H9 (cell line): ENCODE results near the gene MICOS13. TPM values are rescaled to one million over a fixed set of nuclear protein-coding genes. Genes with fewer than 3 reads are reported as not detected.

ENCODE experiments used
- DNase-seq: peaks from one replicate; pipeline ENCODE4 v3.0.0-alpha.2; 2017
- H2AFZ ChIP-seq: one replicate; pipeline ENCODE4 v1.6.1; 2013; ENCODE audit warnings: mild to moderate bottlenecking, low read length, control low read depth, moderate library complexity
- H2AK5ac ChIP-seq: 2 replicates; pipeline ENCODE4 v1.6.1; 2013; ENCODE audit warnings: low read length, control low read depth, mixed read lengths; ENCODE audit not compliant: insufficient read length
- H2BK120ac ChIP-seq: one replicate; pipeline ENCODE4 v1.6.1; 2013; ENCODE audit warnings: low read depth, mild to moderate bottlenecking, low read length, control low read depth, inconsistent platforms; ENCODE audit not compliant: poor library complexity, severe bottlenecking
- H2BK12ac ChIP-seq: 2 replicates; pipeline ENCODE4 v1.6.1; 2013; ENCODE audit warnings: low read length, control low read depth, mixed read lengths, low read depth; ENCODE audit not compliant: insufficient read length
- H2BK15ac ChIP-seq: 2 replicates; pipeline ENCODE4 v1.6.1; 2013; ENCODE audit warnings: low read depth, low read length, control low read depth
- H2BK20ac ChIP-seq: one replicate; pipeline ENCODE4 v1.6.1; 2013; ENCODE audit warnings: low read depth, mild to moderate bottlenecking, low read length, control low read depth, inconsistent platforms; ENCODE audit not compliant: poor library complexity, severe bottlenecking
- H2BK5ac ChIP-seq: 2 replicates; pipeline ENCODE4 v1.6.1; 2013; ENCODE audit warnings: low read length, control low read depth, mixed read lengths; ENCODE audit not compliant: insufficient read length
- H3K14ac ChIP-seq: 2 replicates; pipeline ENCODE4 v1.6.1; 2013; ENCODE audit warnings: low read length, control low read depth; ENCODE audit not compliant: insufficient read depth
- H3K18ac ChIP-seq: 2 replicates; pipeline ENCODE4 v1.6.1; 2013; ENCODE audit warnings: low read depth, mild to moderate bottlenecking, mixed read lengths, low read length, control low read depth; ENCODE audit not compliant: insufficient read length
- H3K23ac ChIP-seq: 2 replicates; pipeline ENCODE4 v1.6.1; 2013; ENCODE audit warnings: low read length, control low read depth, mixed read lengths, low read depth; ENCODE audit not compliant: insufficient read length
- H3K23me2 ChIP-seq: 2 replicates; pipeline ENCODE4 v1.6.1; 2013; ENCODE audit warnings: low read depth, mild to moderate bottlenecking, mixed read lengths, low read length, control low read depth; ENCODE audit not compliant: insufficient read length, poor library complexity, severe bottlenecking
- H3K27ac ChIP-seq: 2 replicates; pipeline ENCODE4 v1.5.1; 2013; ENCODE audit warnings: low read length, control low read depth, mixed read lengths, low read depth; ENCODE audit not compliant: insufficient read length
- H3K27me3 ChIP-seq: 2 replicates; pipeline ENCODE4 v1.6.1; 2013; ENCODE audit warnings: low read length, control low read depth, inconsistent platforms; ENCODE audit not compliant: insufficient read depth
- H3K4ac ChIP-seq: 2 replicates; pipeline ENCODE4 v1.6.1; 2013; ENCODE audit warnings: low read depth, mild to moderate bottlenecking, control low read depth, inconsistent platforms, low read length, moderate library complexity
- H3K4me1 ChIP-seq: 2 replicates; pipeline ENCODE4 v1.6.1; 2013; ENCODE audit warnings: low read length, control low read depth, inconsistent platforms; ENCODE audit not compliant: insufficient read depth
- H3K4me2 ChIP-seq: 2 replicates; pipeline ENCODE4 v1.6.1; 2013; ENCODE audit warnings: low read length, control low read depth, mixed read lengths; ENCODE audit not compliant: insufficient read length, insufficient read depth
- H3K56ac ChIP-seq: 2 replicates; pipeline ENCODE4 v1.6.1; 2013; ENCODE audit warnings: low read depth, mild to moderate bottlenecking, mixed read lengths, low read length, control low read depth; ENCODE audit not compliant: insufficient read length
- H3K79me1 ChIP-seq: 2 replicates; pipeline ENCODE4 v1.6.1; 2013; ENCODE audit warnings: low read depth, mild to moderate bottlenecking, moderate library complexity, low read length, control low read depth, inconsistent platforms; ENCODE audit not compliant: insufficient read depth, poor library complexity, severe bottlenecking
- H3K79me2 ChIP-seq: 2 replicates; pipeline ENCODE4 v1.6.1; 2013; ENCODE audit warnings: low read length, control low read depth, inconsistent platforms; ENCODE audit not compliant: insufficient read depth
- H3K9ac ChIP-seq: 2 replicates; pipeline ENCODE4 v1.6.1; 2013; ENCODE audit warnings: low read length, control low read depth, mixed read lengths; ENCODE audit not compliant: insufficient read length; ENCODE audit errors: extremely low read depth
- H3K9me3 ChIP-seq: one replicate; pipeline ENCODE4 v1.6.1; 2013; ENCODE audit warnings: low read depth, low read length, inconsistent platforms; ENCODE audit not compliant: control insufficient read depth
- H3T11ph ChIP-seq: one replicate; pipeline ENCODE4 v1.6.1; 2013; ENCODE audit warnings: mild to moderate bottlenecking, low read length, control low read depth, inconsistent platforms
- H4K20me1 ChIP-seq: one replicate; pipeline ENCODE4 v1.6.1; 2013; ENCODE audit not compliant: control insufficient read depth, insufficient read length, insufficient read depth
- H4K5ac ChIP-seq: 2 replicates; pipeline ENCODE4 v1.6.1; 2013; ENCODE audit warnings: low read depth, mild to moderate bottlenecking, mixed read lengths, low read length, control low read depth; ENCODE audit not compliant: insufficient read length
- H4K8ac ChIP-seq: replicated peaks from 2 replicates; pipeline ENCODE4 v1.6.1; 2013; ENCODE audit warnings: low read length, control low read depth, mixed read lengths, low read depth; ENCODE audit not compliant: insufficient read length
- H4K91ac ChIP-seq: 2 replicates; pipeline ENCODE4 v1.6.1; 2013; ENCODE audit warnings: low read depth, mild to moderate bottlenecking, moderate library complexity, mixed read lengths, low read length, control low read depth; ENCODE audit not compliant: insufficient read length
- H3K27ac Mint-ChIP-seq, 3 experiments: 2 replicates in 2 of 3; 3 replicates in 1 of 3; pipeline ENCODE4 v1.8.0; 2020 to 2021; ENCODE audit warnings: mixed read lengths in 3 of 3, mild to moderate bottlenecking in 1 of 3, moderate library complexity in 1 of 3
- H3K27me3 Mint-ChIP-seq: 2 replicates; pipeline ENCODE4 v1.8.0; 2021; ENCODE audit warnings: low read depth, mild to moderate bottlenecking, moderate library complexity, mixed read lengths
- H3K36me3 Mint-ChIP-seq, 3 experiments: 2 replicates in 2 of 3; 3 replicates in 1 of 3; pipeline ENCODE4 v1.8.0; 2020 to 2021; ENCODE audit warnings: low read depth in 3 of 3, mixed read lengths in 3 of 3; ENCODE audit not compliant: insufficient read depth in 1 of 3
- H3K4me1 Mint-ChIP-seq, 2 experiments: 2 replicates each; pipeline ENCODE4 v1.8.0; 2020; ENCODE audit warnings: mixed read lengths in 2 of 2
- H3K4me3 Mint-ChIP-seq, 2 experiments: 2 replicates in 1 of 2; 3 replicates in 1 of 2; pipeline ENCODE4 v1.8.0; 2020 to 2021; ENCODE audit warnings: mild to moderate bottlenecking in 2 of 2, mixed read lengths in 2 of 2, moderate library complexity in 1 of 2
- H3K9me3 Mint-ChIP-seq, 2 experiments: 2 replicates in 1 of 2; 3 replicates in 1 of 2; pipeline ENCODE4 v1.8.0; 2020; ENCODE audit warnings: mild to moderate bottlenecking in 2 of 2, mixed read lengths in 2 of 2, moderate library complexity in 1 of 2
- WGBS: extraction: QIAGEN DNeasy Blood & Tissue Kit; methylation state at CpG from one replicate; pipeline ENCODE4 v1.1.7; 2013; ENCODE audit warnings: missing lambda C conversion rate, low lambda C conversion rate, mixed read lengths; ENCODE audit not compliant: insufficient read length; ENCODE audit errors: extremely low coverage; 5-methylcytosine and 5-hydroxymethylcytosine counted together
- total RNA-seq: library from RNA; stranded (reverse); gene quantifications from 2 replicates; pipeline ENCODE4 v1.2.1, GENCODE V29; 2021
- TF ChIP-seq, protein P1 (sequence below): fragments of 200-600 bp; sonication (generic); conservative IDR thresholded peaks from 3 replicates; pipeline ENCODE4 v1.8.0; 2021; ENCODE audit warnings: antibody characterized with exemption, mild to moderate bottlenecking

MICOS13 gene
- total RNA-seq, 1 experiment from 2014 or later, result 23.8 TPM

DNA sequence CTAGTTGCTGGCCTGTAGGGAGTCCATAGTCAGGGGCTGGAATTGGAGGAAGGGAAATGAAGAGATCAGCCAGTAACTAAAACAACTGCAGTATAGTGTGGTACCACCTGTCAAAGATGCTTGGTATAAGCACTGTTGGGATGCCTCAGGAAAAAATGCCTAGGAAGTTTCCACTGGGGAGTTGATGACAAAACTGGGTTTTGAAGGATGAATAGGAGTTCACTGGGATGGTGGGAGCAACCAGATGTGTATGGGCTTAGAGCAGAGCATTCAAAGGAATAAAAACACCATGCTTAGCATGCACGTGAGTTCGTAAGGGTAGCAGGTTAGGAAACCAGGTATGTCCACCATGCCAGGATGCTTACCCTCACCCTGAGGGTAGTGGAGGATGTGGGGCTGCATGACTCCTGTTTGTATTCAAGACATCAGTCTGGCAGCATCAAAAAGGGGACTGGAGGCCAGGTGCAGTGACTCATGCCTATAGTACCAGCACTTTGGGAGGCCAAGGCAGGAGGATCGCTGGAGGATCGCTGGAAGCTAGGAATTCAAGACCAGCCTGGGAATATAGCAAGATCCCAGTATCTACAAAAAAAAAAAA, 47.2 kb upstream of the MICOS13 start:
- no peak overlapping the region for H3K18ac ChIP-seq
- no peaks in the 10 kb centered on the region for H3K4me1 ChIP-seq
- no peaks in the 10 kb centered on the region for H3K27me3 ChIP-seq
- H3K23me2 ChIP-seq, result no peaks in the 10 kb centered on the region
- no peak overlapping the region for H2AK5ac ChIP-seq
- H4K91ac ChIP-seq, result no peak overlapping the region
- no peak overlapping the region for H3K27ac Mint-ChIP-seq
- no peak overlapping the region for H3K4me3 Mint-ChIP-seq
- H4K8ac ChIP-seq, result no peak overlapping the region
- H4K5ac ChIP-seq, result no peak overlapping the region
- no peak overlapping the region for H2AFZ ChIP-seq
- peaks cover 0 to 8% of the 10 kb centered on the region in 2 experiments; a peak in 3 of 5 replicates for H3K9me3 Mint-ChIP-seq
- no peak overlapping the region for H3K4me2 ChIP-seq
- no peak overlapping the region for H2BK15ac ChIP-seq
- no CpG with 5 or more reads among the region's 4 CpGs for WGBS
- no peaks in the 10 kb centered on the region for H3K79me1 ChIP-seq
- no peak overlapping the region for H3T11ph ChIP-seq
- H3K4ac ChIP-seq, result no peak overlapping the region
- no peak overlapping the region for H3K14ac ChIP-seq
- no peak overlapping the region for H3K23ac ChIP-seq
- no peak overlapping the region for H3K56ac ChIP-seq
- no peak overlapping the region for H2BK5ac ChIP-seq
- no peak overlapping the region for H3K27ac ChIP-seq
- no peaks in the 10 kb centered on the region; a peak in 1 of 7 replicates for H3K36me3 Mint-ChIP-seq
- DNase-seq, result no peak
- no peaks in the 10 kb centered on the region for H4K20me1 ChIP-seq
- TF ChIP-seq, protein P1, sequence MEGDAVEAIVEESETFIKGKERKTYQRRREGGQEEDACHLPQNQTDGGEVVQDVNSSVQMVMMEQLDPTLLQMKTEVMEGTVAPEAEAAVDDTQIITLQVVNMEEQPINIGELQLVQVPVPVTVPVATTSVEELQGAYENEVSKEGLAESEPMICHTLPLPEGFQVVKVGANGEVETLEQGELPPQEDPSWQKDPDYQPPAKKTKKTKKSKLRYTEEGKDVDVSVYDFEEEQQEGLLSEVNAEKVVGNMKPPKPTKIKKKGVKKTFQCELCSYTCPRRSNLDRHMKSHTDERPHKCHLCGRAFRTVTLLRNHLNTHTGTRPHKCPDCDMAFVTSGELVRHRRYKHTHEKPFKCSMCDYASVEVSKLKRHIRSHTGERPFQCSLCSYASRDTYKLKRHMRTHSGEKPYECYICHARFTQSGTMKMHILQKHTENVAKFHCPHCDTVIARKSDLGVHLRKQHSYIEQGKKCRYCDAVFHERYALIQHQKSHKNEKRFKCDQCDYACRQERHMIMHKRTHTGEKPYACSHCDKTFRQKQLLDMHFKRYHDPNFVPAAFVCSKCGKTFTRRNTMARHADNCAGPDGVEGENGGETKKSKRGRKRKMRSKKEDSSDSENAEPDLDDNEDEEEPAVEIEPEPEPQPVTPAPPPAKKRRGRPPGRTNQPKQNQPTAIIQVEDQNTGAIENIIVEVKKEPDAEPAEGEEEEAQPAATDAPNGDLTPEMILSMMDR, result no peak
- H2BK120ac ChIP-seq, result no peak overlapping the region
- peaks cover 14% of the 10 kb centered on the region for H3K27me3 Mint-ChIP-seq
- H3K79me2 ChIP-seq, result no peaks in the 10 kb centered on the region
- H3K4me1 Mint-ChIP-seq, result no peaks in the 10 kb centered on the region
- no peak overlapping the region for H3K9ac ChIP-seq
- H3K9me3 ChIP-seq, result no peaks in the 10 kb centered on the region
- no peak overlapping the region for H2BK12ac ChIP-seq
- no peak overlapping the region for H2BK20ac ChIP-seq
